GM06990 (cell line): ENCODE data around the gene TENM4.

Experiments used
- DNase-seq: peaks from one replicate; pipeline ENCODE4 v3.0.0-alpha.2; 2011; ENCODE audit not compliant: insufficient read length; ENCODE audit errors: extremely low read depth
- H3K27me3 ChIP-seq: replicated peaks from 2 replicates; pipeline ENCODE4 v1.6.0; 2011; ENCODE audit warnings: low read length; ENCODE audit not compliant: control insufficient read depth, insufficient read depth
- H3K36me3 ChIP-seq: 2 replicates; pipeline ENCODE4 v1.5.1; 2011; ENCODE audit warnings: low read length; ENCODE audit not compliant: control insufficient read depth, insufficient read depth
- H3K4me3 ChIP-seq: replicated peaks from 2 replicates; pipeline ENCODE4 v1.5.1; 2011; ENCODE audit warnings: low read depth, mild to moderate bottlenecking, control low read depth, low read length
- CTCF ChIP-seq: IDR thresholded peaks from 2 replicates; pipeline ENCODE4 v1.5.1; 2011; ENCODE audit warnings: low read length, control low read depth, mild to moderate bottlenecking, inconsistent platforms; ENCODE audit not compliant: insufficient read depth, poor library complexity, severe bottlenecking

TENM4 gene

GRCh38 chr11:78818201-78818600, 622.6 kb downstream of the TENM4 start:
- H3K4me3 ChIP-seq, result no peak overlapping the region
- DNase-seq, result no peak
- no peaks in the 10 kb centered on the region for H3K36me3 ChIP-seq
- TF ChIP-seq CTCF, result no peak
- no peaks in the 10 kb centered on the region; the same call in 1 of the 2 replicates for H3K27me3 ChIP-seq

- no peak for DNase-seq
- no peak for TF ChIP-seq CTCF
Observed at GRCh38 chr11:78815831-78816230, 625.0 kb downstream of the TENM4 start.

GRCh38 chr11:78812513-78813293, 628.1 kb downstream of the TENM4 start:
- DNase-seq, result no peak
- no peaks in the 10 kb centered on the region for H3K36me3 ChIP-seq
- H3K4me3 ChIP-seq, result no peak overlapping the region
- TF ChIP-seq CTCF, result no peak
- no peaks in the 10 kb centered on the region; the same call in 1 of the 2 replicates for H3K27me3 ChIP-seq

More at GRCh38 chr11:78815831-78816230, 625.0 kb downstream of the TENM4 start:
- no peaks in the 10 kb centered on the region; the same call in 1 of the 2 replicates for H3K27me3 ChIP-seq
- no peaks in the 10 kb centered on the region for H3K36me3 ChIP-seq
- no peak overlapping the region for H3K4me3 ChIP-seq

GRCh38 chr11:78810559-78811009, 630.2 kb downstream of the TENM4 start:
- no peak for TF ChIP-seq CTCF

GRCh38 chr11:78809931-78810541, 630.8 kb downstream of the TENM4 start:
- Histone ChIP-seq H3K27me3 (no peaks in the 10 kb centered on the region; the same call in 1 of the 2 replicates), H3K36me3 (no peaks in the 10 kb centered on the region), H3K4me3 (no peak overlapping the region)
- TF ChIP-seq CTCF, result no peak
- no peak for DNase-seq

More at GRCh38 chr11:78810559-78811009, 630.2 kb downstream of the TENM4 start:
- DNase-seq, result no peak
- no peaks in the 10 kb centered on the region; the same call in 1 of the 2 replicates for H3K27me3 ChIP-seq
- H3K4me3 ChIP-seq, result no peak overlapping the region
- H3K36me3 ChIP-seq, result no peaks in the 10 kb centered on the region
